GM19324 (cell line): ENCODE data around the gene IRX4.

Source experiments
- ATAC-seq: cut with Tn5 transposase; IDR thresholded peaks from one replicate; pipeline ENCODE4 v1.9.1; 2021; ENCODE audit warnings: mild to moderate bottlenecking, moderate library complexity; ENCODE audit not compliant: unreplicated experiment, low FRiP score

The IRX4 gene

DNA sequence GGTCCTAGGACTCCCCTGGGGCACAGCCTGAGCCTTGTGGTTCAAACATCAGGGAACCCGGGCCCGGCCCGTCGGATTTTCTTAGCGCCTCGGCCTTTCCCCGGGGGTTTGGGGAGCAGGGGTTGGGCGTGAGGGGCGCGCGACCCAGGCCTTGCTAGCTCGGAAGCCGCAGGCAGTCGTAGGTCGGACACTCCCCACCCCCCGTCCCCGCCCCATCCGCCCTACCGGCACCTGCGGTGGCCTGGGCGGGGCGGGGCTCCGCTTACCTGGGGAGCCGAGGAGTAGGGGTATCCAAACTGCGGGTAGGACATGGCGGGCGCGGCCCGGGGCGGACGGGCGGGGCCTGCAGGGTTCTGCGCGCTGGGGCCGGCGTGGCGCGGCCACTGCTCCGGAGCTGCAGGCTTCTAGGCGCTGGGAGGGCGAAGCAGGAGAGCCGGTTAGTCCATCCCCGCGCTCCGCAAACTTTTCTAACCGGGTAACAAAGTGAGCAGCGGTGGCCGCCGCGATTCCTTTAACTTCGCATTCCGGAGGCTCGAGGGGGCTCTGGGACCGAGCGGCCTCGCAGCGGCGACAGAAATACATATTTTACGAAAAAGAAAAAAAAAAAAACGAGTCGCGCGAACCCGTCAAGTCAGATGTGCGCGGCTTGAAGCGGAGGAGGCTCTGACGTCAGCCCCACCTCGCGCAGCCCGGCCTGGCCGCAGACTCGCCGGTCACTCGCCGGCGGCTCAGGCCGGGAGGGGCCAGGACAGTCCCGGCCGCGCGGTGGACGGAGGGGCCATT, at the start of gene IRX4:
Gene IRX4 (minus strand): TSS at position 589 of the 783 bp plus-strand sequence. CDS start 278 bp downstream, at position 311.
- no peak for ATAC-seq

DNA sequence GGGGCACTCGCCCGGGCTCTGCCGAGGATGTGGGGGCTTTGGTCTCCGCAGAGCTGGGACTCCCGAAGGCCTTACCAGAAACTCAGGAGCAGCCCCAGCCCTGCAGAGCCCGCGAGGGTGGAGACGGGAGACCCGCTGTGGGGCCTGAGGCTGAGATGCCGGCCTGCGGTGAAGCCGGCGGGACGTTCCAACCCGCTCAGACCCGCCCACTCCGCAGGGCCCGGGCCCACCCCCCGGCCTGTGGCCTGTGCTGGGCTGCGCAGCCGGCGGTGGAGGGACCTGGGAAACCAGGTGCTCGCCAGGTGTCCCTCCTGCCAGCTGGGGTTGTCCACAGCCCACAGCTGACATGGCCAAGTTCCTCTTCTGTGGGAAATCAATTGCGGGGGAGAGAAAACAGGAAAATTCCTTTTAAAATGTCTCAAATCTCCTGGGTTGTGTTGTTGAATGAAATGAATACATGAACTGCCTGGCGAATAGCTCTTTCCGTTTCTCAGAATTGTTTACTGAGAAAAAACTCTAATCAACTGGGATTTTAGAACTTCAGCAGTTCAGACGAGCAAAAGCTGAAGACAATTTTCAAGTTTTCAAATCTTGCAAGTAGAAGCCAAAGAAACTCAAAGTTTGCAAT, 49.0 kb upstream of the IRX4 start:
- no peak for ATAC-seq

DNA sequence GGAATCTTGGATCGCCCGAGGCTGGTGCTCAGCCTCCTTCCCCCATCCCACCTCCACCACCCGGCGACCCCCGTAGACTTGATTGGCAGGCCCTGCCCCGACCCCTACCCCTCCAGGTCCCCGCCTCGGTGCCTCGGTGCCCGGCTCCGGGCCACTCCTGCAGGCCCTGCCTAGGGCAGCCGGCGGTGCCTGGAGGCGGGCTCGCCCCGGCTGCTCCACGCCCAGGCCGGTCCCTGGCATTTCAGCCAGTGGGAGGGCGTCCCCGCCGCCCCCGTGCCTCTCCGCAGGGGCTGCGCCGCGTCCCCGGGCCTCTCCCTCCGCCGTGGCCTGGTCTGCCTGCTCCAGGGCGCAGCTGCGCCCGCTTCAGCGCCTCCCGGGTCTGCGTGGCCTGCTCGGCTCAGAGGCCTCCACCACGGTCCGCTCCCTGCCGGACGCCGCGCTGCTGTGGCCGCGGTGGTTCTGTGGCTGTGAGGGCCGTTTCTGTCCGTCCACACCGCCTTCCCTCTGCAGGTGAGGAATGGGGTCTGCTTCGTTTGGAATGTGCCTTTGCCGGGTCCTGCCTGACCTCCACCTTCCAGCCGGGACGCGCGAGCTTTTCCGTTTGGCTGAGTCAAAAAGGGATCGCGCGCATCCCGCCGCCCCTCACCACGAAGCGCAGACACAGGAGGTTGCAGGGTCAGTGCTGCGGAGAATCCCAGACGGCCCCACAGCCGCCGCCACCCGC, 48.3 kb upstream of the IRX4 start:
- no peak for ATAC-seq

DNA sequence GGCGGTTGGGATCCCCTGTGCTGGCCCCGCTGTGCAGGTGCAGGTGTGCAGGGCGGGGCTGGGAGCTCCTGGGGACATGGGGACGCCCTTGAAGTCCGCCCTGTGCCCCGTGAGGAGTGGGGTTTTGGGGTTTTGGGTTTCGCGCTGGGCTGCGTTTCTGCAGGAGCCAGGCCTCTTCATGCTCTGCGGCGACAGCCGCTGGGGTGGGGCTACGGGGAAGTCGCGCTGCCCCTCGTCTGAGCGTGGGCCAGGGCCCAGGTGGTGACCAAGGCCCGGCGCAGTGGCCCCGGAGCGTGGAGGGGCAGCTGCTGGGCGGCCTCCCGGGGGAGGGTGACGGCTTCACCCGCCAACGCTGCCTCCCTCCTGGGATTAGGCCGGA, 47.8 kb upstream of the IRX4 start:
- ATAC-seq, result no peak

DNA sequence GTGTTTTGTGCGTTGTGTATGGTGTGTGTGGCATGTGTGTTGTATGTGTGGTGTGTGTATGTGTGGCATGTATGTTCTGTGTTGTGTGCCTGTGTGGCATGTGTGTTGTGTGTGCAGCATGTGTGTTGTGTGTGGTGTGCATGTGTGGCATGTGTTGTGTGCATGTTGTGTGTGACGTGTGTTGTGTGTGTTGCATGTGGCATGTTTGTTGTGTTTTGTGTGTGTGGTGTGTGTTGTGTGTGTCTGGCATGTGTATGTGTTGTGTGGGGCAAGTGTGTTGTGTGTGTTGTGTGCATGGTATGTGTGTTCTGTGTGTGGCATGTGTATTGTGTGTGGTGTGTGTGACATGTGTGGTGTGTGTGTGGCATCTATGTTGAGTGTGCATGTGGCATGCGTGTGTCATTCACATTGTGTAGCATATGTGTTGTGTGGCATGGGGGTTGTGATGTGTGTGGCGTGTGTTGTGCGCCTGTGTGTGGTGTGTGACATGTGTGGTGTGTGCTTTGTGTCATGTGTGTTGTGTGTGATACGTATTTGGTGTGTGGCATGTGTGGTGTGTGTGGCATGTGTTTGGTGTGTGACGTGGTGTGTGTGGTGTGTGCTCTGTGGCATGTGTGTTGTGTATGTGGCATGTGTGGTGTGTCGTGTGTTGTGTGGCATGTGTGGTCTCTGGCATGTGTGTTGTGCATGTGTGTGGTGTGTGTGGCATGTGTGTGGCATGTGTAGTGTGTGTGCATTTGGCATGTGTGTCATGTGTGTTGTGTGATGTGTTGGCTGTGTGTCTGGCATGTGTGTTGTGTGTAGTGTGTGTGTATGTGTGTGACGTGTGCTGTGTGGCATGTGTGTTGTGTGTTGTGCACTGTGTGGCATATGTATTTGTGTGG, 46.6 kb upstream of the IRX4 start:
- no peak for ATAC-seq

DNA sequence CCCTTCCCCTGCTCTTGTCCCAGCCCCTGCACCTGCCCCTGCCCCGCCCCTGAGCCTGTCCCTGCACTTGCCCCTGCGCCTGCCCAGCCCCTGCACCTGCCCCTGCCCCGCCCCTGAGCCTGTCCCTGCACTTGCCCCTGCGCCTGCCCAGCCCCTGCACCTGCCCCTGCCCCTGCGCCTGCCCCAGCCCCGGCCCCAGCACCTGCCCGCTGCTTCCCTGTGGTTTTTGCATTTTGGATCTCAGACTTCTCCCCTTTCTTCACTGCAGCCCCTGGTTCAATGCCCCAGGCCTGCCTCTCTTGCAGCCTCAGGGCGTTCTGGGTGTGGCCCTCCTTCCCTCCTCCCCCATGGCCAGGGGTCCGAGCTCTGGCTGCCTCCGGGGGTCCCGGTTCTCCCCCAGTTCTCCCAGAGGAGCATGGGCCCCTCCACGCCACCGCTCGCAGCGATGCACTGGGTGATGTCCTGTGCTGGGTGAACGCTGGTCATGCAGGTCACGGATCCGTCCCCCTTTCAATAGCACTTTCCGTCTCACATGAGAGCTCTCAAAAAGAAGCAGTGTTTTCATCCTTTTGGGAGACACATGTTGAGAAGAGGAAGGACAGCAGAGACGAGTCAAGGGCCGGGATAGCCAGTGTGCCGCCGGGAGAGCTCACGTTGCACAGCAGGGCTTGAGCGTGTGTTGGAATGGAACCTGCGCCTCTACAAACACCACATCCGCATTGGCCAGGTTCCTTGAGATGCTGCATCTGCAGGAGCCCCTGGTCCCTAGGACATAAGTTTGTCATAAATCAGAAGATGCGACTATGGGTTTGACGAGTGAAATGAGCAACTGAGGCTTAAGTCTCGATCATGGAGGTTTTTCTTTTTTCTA, 44.0 kb upstream of the IRX4 start:
- no peak for ATAC-seq

DNA sequence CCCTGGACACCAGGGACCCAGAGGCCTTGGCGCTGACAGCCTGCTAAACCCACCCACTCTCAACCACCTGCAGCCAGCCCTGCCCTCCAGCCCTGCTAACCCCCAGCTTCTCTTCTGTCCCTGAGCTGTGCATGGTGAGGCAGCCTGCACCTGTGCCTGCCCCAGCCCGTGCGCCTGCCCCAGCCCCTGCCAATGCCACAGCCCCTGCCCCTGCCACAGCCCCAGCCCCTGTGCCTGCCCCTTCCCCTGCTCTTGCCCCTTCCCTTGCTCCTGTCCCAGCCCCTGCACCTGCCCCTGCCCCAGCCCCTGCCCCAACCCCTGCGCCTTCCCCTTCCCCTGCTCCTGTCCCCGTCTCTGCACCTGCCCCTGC, 43.3 kb upstream of the IRX4 start:
- ATAC-seq, result no peak

DNA sequence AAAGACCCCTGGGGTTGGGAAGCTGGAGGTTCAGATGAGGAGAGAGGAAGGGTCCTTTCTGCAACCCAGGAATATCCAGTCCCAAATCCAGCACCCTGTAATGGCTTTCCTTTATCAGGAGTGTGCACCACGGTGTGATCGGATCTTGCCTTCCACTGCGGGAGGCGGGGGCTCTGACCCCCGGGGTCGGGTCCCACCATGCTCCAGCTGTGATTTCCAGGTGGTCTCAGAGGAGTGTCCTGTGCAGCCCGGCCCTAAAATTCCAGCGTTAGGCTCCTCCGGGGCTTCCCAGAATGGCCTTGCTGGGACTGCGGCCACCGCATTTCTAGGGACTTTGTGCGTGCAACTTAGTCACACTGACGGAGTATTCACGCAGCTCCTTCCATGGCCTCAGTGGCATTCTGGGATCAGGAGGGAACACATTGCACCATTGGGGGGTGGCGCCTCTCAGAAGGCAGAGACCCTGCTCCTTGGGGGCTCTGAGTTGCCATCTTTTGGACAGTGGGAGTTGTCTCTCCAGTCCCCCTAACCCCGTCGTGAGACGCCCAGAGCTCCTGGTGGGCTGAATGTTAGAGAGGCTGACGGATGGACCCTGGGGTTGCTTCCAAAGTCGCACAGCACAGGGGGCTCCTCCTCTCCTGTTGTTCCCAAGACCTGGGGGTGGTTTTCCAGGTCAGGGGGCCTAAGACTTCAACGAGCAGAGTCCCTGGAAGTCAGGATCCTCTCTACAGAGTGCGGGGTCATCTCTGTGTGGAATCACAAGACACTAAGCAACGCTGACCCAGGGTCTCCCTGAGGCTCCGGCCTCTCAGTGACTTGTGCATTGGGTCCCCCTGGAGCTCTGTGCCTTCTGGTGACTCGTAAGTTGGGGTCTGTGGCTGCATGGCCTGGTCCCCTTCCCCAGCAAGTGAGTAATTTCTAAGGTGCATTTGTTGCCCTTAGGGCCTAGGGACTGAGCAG, 42.7 kb upstream of the IRX4 start:
- no peak for ATAC-seq

DNA sequence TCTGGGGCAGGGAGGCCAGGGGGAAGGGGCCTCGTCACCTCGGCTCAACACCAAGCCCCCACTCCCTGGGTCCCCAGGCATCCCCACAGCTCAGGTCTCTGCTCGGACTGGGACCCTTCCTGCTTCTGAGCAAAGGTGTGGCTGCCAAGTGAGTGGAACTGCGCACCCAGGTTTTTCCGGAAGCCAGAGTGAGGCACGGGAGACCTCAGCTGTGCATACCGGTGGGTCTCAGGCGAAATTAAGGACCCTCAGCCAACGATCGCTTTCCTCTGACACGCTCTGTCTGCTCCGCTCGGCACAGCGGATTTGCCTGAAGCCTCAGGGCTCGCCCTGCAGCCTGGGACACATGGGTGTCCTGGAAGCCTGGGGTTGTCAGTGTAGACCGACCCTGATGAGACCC, 41.0 kb upstream of the IRX4 start:
- no peak for ATAC-seq

DNA sequence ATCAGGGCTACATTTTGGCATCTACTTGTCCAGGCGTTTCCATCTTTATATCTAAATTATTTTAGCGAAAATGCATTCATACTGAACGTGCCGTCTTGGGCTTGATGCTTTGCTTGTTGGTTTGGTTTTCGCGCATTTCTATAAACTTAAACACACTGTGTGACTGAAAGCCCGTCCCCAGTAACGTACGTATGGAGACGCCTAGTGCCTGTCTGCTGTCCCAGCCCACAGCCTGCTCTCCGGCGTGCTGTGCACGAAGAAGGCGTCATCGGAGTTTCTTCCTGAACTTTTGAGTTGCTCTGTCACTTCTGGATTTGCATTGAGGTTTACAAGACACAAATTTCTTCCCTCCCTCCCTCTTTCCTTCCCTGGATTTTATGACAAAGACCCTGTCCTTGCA, 40.6 kb upstream of the IRX4 start:
- no peak for ATAC-seq

DNA sequence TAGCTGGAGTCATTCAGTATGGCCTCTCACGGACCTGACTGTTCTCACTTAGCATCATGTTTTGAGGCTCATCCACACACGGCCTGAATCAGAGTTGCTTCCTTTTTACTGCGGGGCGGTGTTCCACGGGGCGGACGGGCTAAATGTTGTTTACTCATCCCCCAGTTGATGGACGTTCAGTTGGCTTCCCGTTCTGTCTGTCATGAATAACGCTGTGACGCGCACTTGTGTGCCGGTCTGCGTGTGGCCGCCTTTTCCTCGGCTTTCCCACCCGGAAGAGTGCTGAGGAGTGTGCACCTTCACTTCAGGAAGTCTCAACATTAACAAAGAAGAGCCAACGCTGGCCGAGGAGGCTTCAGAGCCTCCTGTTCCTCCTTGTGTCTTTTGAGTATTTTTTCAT, 39.0 kb upstream of the IRX4 start:
- no peak for ATAC-seq

DNA sequence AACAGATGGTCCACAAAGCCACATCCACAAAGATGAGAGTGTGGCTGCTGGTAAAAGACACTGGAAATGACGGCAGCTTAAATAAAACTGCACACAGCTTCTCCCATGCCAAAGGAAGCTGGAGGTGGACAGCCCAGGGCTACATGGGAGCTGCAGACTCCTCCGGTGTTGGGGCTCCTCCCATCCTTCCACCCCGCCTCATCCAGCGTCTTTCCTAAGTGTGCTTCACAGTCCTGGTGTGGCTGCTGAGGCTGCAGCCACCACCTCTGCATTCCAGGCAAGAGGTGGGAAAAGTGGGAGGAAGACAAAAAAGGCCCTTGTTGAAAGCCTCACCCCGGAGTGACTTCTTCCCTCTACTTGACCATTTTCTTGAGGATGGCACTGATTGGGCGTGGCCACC, 37.0 kb upstream of the IRX4 start:
- ATAC-seq, result no peak

DNA sequence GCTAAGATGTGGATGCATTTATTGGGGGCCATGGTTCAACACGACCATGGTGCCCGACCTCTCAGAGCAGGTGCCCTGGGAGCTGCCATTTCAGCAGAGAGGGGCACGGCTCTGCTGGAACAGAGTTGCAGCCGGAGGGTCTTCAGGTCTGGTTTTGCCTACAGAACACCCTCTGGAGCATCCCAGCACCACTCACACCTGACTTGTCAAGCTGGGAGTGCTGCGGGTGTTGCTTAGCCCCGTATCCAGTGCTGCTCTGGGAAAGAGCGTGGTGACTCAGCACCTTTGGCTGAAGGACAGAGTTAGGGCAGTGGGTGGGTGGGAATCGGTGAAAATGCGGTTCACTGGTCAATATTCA, 36.5 kb upstream of the IRX4 start:
- no peak for ATAC-seq

DNA sequence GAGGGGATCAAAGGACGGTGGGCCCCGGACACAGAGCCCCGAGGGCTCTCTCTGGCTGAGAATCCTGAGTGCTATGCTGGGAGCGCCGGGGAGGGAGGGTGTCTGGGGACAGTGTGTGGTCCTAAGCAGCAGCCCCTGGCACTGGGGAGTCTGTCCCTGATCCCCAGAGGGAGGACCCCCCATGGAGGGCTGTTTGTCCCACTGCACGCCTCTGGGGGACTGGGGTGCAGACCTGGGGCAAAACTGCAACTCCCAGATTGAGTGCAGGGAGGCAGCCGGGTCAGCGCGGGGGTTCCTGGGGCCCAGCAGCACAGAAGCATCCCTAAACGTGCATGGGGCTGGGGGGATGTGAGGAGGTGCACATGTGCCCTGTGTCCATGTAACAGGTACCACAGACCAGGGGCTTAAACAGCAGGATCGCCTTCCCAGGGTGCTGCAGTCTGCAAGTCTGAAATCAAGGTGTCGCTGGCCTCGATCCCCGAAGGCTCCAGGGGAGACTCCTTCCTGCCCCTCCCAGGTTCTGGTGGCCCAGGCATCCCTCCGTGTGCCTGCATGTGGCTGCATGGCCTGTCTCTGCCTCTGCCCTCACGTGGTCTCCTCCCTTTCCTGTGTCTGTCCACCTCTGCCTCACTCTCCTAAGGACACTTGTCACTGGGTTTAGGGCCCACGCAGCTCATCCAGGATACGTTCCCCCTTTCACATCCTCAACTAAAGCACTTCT, 35.9 kb upstream of the IRX4 start:
- ATAC-seq, result no peak

DNA sequence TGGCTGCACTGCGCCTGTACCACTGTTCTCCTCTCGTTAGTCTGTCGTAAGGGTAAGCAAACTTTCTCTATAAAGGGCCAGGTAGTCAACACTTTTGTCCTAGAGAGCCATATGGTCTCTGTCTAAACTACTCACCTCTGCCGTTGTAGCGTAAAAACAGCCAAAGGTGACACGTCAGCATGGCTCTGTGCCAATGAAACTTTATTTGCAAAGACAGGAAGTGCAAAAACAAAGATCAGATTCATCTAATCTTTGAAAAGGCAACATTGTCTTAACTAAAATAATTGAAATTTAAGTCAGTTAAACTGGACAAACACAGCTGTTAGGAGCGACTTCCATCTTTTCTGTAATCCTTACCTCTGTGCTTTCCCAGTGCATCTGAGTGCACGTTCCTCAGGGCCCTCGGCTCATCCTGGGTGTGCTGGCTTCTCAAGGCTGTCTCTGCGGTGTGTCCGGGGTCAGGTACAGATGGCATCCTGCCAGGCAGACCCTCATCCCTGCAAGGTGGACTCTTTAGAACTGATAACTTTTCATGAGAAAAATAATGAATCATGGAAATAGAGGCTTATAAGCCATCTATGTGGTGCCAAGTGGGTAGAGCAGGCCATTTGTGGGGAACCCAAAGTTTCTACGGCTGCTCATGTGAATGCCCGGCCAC, 35.2 kb upstream of the IRX4 start:
- ATAC-seq, result no peak

DNA sequence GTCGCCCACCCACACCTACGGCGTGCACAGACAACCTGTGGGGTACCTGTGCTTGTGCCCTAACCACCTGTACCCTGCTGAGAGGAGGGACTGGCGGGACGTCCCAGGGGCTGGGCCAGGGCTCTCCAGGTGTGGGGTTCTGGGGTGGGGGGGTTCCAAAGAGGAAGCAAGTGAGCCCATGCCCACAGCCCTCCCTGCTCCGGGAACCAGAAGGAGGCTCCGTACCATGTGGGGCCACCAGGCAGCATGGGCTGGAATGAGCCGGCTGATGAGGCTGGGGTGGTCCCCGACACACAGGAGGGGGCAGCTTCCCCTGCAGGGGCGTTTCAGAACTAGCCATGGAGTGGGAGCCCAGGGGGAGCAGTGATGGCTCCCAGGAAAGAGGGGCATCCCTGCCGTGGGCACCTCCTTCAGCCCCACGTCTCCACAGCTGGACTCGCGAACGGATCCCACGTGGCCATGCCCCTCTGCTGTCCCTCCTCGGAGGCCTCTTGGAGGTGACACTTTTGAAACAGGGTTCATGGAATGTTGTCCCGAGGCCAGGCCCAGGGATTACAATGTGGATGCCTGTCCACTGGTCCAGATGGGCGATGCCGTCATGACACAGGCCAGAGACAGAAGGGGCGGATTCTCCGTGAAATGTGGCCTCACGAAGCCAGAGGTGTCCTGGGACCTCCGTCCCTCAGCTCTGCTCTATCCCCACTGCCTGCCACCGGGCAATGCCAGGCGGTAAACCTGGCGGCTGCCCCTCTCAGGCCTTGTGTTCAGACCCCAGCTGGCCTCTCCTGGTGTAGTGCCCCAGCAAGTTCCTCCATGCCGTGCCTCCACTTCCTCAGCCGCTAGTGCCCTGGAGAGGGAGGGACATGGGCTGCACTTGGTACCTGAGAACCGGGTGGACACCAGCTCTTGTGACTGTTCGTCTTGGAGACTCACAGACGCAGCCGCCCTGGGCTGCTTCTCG, 33.6 kb upstream of the IRX4 start:
- ATAC-seq, result no peak

DNA sequence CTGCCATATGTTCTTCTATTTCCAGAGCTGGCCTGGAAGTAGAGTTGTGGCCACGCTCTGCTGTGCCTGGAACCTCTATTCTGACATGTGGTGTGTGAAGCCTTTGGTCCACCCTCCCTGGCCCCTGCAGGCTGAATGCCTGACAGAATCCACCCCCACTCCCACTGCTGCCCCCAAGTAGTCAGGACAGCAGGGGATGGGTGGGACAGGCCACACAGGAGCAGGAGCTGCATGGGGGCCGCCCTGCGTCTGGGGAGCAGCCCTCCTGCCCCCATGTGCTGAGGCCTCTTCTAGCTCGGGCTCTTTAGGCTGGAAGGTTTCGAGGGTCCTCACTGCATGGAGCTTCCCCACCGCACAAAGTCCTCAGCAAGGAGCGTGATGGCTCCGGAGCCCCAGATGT, 32.6 kb upstream of the IRX4 start:
- ATAC-seq, result no peak
